Raji (cell line): ENCODE measurements around the gene LVRN.

Experiments
- POLR2A ChIP-seq: IDR thresholded peaks from 2 replicates; pipeline ENCODE4 v1.6.1; 2011; ENCODE audit warnings: low read depth, low read length, control low read depth; ENCODE audit not compliant: insufficient read depth

The LVRN gene

DNA sequence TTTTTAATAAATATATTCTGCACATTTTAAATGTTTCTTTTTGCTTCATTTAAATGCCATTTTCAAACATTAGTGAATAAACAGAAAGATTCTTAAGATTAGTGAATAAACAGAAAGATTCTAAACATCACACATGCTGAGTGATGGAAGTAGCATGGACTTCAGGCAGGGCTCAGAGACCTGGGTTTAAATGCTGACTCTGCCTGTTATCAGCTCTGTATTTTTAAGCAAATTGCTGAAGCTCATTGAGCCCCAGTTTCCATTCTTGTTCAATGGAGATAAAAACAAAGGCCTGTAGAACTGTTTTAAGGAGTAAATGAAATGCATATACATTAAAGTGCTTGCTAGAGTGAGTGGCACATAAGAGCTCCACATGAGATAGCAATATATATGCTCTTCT is 8.1 kb upstream of the LVRN start:
- no peak for TF ChIP-seq POLR2A

- TF ChIP-seq POLR2A = no peak
Observed at GRCh38 chr5:115956957-115957356, 5.3 kb upstream of the LVRN start.

- TF ChIP-seq POLR2A = no peak
Observed at GRCh38 chr5:115961381-115962238, 665 bp upstream of the LVRN start.

GRCh38 chr5:115962565-115963402 is 509 bp downstream of the LVRN start:
- TF ChIP-seq POLR2A = no peak

DNA sequence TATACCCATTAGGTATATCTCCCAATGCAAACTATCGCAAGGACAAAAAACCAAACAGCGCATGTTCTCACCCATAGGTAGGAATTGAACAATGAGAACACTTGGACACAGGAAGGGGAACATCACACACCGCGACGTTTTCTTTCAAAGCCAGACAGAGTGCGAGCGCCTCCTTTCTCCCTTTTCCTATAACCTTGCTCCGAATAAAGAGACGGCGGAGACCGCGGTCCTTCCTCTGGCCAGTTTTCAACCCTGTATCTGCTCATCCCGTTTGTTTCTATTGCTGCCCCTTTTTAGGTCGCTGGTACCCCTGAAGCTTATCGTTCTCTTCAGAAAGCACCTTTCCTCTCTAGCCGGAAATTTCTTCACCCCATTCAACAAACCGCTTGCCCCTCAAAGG is 1.3 kb downstream of the LVRN start:
- TF ChIP-seq POLR2A = no peak

GRCh38 chr5:115968770-115969169 is 6.5 kb downstream of the LVRN start:
- TF ChIP-seq POLR2A = no peak

- TF ChIP-seq POLR2A = no peak
Observed at GRCh38 chr5:115977096-115977495, 14.8 kb downstream of the LVRN start.

GRCh38 chr5:115977988-115978387 is 15.7 kb downstream of the LVRN start:
- TF ChIP-seq POLR2A = no peak

- no peak for TF ChIP-seq POLR2A
Observed at GRCh38 chr5:115978779-115979178, 16.5 kb downstream of the LVRN start.

DNA sequence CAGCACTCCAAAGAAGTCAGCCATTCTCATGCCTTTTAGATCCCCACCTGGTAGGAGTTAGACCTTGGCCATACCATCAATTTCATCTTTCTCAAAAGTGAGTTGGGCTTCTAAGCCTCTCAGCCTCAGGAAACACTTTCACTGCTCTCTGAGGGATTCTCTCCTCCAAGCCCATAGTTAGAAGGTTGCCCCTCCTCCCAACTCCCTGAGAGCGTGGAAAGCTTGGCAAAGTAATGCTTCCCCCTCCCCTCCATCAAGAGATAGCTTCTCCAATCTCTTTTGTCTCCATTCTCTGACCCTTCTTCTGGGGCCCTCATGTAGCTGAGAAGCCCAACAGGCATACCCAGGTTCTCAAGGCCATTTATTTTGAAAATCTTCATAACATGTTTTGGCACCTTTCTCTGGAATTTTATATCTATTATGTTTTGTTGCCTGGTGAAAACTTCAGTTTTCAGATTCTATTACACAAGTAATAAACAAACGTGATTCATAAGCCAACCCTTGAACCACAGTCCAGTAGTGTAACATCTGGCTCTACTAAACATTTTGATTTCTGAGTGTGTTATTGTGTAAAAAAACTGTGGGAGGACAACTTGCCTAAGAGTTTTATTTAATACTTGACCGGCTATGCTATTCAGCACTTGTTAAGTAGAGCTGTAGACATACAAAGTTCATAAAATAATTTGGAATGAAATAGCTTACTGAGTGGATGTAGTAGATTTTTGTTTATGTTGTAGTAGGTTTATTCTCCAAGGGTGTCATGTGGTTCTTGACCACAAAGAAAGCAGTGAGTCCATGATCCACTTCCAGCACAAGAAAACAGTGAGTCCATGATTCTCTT is 17.1 kb downstream of the LVRN start:
- no peak for TF ChIP-seq POLR2A

DNA sequence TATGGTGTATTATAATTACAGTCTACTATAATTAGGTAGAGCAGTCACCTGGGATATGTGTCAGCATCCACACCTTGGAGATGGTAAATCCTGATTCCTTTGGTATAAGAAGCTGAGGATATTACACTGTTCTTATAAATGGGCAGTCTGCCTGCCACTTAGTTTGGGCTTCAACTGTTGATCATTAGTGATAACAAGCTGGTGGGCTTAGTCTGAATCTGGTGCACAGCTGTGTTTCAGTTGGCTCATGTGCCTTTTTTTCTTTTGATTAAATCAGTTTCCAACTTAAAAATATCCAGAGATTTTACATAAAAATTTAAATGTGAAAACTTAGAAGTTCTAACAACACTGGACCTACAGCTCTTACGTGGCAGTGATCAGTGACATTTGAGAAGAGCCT is 21.2 kb downstream of the LVRN start:
- no peak for TF ChIP-seq POLR2A

DNA sequence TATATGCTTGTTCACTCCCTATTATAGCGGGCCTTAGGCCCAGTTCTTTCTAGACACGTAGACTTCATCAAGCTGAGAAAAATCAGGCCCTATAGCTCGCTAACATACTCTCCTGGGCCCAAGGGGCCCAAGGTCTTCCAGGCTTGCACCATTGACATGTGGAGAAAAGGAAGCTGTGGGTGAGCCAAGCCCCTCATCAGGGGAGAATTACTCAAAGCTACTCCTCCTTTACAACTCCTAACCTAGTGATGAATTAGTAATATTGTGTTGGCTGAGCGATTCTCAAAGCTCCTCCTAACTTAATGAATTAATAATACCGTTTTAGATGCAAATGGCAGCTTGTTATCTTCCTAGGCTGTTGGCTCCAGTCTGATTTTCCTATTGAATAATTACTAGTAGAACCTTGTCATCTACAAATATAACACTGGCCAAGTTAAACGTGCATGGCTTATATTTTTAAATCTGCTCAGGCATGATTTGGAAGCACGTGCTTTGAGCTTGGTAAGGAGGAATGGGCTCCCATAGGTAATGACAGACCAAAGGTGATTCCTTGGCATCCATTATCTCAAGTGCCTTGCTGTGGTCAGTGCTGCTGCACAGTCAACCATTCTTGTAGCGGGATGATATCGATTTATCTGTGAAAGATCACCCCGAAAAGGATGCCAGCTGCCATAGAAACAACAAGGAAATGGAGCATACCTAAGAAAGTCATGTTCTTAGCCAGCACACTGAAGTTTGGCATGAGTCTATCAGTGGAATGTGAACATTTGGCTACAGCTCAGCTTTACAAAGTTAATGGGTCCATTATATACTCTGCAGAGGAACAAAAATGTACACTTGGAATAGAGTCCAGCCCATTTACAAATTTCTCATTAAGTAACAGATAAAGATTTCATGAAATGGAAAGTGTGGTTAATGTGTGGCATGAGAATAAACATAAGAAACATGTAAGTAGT is 23.8 kb downstream of the LVRN start:
- no peak for TF ChIP-seq POLR2A

DNA sequence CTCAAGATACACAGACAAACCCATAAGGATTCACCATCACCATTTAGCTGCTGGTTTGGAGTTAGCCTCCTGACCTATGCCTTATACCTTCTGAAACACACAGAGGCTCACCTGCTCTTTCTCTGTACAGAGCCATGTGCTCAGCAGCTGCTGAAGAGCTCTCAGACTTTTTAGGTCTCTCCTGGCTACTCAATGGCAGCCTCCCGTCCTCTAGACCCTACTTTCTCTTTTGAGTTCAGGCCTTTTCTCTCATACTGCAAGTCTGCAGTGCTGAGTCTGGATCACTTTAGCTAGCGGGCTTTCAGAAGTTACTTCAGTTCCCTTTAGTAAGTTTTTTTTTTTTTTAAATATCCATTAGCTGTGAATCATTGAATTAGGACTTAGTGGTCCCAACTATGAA is 25.7 kb downstream of the LVRN start:
- no peak for TF ChIP-seq POLR2A

GRCh38 chr5:115992848-115993350 is 30.6 kb downstream of the LVRN start:
- no peak for TF ChIP-seq POLR2A
